Superior temporal gyrus (tissue), 1 donor: ENCODE measurements around the gene SSBP2.
"Not testable (repeated sequence)": the region's sequence is repeated elsewhere in the genome, so short reads cannot be mapped to it uniquely, and the experiment has no call there.

ENCODE experiments used
- DNase-seq: peaks from one replicate; pipeline ENCODE4 v3.0.0-alpha.2; 2016; ENCODE audit errors: extremely low spot score

The SSBP2 gene

DNA sequence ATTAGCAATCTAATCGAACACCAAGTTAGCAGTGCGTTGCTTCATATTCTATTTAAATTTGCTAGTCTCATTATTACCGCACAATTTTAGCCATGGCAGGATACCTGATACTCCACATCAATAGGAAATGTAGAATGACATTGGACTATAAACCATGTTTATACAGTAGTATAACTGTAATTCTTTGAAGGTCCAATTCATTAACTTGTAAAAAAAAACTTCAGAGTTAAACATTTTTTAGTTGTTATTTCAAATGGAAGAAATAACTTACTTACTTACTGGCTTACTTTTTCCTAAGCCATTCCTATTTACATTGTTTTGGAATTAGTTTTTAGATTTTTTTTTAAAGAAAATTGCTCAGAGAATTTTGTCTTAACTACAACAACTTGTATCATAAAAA, 321.5 kb downstream of the SSBP2 start:
- DNase-seq = no peak

DNA sequence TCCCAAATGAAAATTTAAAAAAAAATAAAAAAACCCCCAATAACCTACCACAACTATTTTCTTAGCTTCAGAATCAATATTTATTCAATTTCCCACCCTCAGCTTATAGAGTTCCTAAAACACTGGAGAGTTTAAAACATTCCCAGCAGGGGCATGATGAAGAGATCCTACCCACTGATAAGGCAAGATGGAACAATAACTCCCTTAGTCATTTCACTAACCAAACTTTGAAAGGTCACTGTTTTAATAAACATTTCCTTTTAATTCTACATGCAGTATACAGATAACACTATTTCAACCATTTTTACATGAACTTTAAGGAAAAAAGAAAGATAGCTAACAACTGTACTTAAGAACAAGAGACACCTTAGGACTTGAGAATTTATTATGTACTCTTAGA, 322.0 kb downstream of the SSBP2 start:
- DNase-seq = no peak

DNA sequence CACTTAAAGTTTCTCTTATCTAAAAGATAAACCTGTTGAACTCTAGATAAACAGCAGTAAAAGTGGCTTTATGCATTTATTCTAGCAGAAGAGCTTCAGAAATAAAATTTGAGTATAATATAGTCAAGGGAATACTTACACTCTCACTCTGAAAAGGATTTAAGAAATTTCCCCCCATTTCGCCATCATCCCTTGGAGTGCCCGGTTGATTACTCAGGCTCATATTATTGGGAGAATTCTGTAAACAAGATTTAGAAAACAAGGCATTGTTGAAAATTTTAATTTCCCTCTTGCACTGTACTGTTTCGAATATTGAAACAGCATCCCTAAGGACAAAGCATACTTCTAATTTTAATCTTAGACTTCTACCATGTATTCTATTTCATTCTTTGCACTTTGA, 322.5 kb downstream of the SSBP2 start:
- DNase-seq = no peak

DNA sequence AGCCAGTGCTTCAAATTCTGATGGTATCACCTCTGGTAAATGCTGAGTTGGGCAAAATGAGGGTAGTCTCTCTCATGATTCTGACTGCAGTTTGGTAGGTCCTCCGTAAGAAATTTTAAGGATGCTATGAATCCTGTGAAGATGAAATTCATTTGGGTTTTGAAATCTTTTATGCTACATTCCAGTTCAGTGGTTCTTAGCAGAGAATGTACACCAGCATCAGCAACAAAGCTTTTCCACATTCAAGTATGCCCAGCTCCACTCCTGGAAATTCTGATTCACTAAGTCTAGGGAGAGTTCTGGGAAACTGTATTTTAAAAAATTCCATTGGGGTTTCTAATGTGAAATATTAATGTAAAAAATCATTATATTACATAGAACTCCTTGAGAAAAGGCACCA, 323.3 kb downstream of the SSBP2 start:
- no peak for DNase-seq

DNA sequence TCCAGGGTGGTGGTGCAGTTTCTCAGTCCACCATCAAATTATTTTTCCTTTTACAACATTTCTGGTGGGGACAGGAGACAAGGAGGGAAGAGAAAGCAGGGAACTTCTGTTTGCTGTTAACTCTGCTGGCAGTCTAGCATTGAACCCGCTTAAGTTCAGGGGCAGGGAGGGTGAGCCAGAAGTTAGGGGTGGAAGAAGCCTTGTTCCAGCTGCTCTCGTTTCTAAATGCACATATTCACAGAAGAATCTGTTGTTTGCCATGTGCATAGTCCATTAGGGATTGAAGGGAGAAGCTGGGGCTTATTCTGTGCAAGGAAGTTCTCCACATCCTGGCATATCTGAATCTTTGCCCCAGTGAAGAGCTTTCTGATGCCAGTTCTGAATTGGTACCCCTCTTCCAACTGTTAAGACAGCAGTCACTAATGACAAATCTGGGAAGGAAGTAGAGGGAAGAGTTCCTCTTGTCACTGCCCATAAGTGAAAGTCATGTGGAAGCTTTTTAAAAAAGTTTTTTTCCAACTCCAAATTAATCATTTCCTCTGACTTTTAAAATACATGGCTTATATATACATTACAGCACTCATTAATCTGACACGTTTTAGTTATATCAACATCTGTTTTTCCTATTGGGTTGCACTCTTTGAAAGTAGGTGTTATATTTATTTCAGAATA, 324.4 kb downstream of the SSBP2 start:
- peak; percentile 33 for DNase-seq

DNA sequence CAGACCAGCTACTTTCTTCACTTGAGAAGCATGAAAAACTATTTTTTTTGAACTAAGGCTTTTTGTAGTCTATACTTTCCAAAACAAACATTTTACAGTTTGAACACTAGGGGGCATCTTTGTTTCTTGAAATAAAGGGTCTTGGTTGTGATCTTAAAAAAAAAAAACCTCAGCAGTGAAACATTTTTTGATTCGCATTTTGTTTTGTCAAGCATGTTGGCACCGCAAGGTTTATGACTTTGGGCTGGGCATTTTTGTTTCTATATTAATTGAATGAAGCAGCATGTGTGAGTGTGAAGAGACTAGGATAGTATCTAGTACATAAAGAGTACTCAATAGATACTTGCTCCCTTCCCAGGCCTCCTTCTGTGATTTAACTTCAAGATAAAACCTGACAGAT, 325.3 kb downstream of the SSBP2 start:
- peak; percentile 88 for DNase-seq

DNA sequence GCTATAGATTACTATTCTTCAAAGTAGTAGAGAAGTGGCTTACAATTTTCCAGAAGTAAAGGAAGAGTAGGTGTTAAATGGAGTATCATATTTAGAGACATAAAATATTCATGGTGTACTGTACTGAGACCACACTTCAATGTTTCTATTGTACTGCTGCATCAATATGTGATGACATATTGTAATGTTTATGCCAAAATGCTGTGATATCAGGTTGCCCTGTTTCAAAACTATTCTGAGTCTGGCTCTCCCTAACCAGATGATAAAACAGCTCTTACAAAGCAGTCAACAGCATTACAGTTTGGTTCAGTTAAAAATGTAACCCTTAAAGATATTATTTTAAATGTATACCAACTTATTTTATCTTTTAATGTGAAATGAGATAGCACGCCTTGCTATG, 326.2 kb downstream of the SSBP2 start:
- no peak for DNase-seq

DNA sequence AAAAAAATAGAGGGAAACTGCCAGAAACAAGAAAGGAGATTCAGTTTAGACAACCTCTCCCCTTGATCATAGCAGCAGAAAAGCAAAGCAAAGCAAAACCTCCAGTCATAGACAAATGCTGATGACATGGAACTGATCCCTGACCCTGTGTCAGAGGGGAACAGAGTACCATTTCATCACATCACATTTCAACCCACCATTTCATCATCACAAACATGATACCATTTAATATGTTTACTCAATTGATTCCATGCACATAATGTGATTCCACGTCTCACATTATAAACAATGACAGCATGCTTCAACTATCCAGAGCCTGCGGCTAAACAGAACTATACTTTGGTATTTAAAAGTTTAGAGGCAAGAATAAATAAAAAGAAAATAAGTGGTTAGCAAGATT, 328.2 kb downstream of the SSBP2 start:
- no peak for DNase-seq

DNA sequence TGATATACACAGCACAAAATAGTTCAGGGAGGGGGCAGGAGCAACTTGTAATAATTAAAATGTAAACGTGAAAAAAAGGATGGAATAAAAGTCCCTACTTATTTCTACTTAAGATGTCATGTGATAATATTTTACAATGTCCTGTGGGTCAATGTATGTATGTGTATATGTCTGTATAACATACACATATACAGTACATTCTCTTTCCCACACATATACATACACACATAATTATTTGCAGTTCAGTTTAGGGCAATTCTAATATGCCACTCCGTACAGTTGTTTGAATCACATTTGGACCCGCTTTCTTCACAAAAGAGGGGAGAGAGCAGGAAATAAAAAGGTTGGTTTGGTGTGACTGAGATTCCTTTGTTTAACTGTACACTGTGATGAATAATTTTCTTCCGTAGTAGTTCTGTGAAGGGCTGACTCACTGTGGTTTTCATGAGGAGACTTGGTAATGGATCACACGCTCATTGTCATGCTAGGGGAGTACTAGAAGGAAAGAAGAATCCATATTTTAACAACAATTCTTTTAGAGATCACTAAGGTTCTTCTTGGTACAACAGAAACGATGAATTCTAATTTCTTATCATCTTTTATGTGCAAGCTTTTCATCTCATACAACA, 330.7 kb downstream of the SSBP2 start:
- DNase-seq = peak; percentile 58

DNA sequence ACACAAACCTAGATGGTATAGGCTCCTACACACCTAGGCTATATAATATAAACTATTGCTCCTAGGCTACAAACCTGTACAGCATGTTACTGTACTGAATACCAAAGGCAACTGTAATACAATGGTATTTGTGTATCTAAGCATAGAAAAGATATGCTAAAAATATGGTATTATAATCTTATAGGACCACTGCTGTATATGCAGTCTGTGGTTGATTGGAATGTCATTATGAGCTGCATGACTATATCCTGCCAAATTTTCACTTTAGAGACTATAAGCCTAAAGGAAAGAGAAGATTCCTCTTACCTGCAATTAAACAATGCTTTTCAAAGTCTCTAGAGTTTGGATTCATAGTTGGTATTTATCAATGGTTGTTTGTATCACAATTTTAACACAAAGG, 332.3 kb downstream of the SSBP2 start:
- no peak for DNase-seq

DNA sequence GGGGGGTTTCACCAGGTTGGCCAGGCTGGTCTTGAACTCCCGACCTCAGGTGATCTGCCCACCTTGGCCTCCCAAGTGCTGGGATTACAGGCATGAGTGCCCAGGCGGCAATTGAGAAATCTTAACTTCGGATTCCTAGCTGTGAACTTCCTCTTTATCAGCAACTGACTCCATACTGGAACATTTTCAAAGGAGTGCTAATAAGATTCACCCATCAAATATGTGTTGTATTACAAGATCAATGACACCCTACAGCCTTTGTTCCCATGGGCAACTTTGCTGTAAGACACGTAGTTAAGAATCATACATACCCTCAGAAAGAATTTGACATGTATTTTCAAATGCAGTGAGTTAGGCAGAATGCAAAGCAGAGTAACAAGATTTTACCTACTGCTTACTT, 333.8 kb downstream of the SSBP2 start:
- DNase-seq = no peak

DNA sequence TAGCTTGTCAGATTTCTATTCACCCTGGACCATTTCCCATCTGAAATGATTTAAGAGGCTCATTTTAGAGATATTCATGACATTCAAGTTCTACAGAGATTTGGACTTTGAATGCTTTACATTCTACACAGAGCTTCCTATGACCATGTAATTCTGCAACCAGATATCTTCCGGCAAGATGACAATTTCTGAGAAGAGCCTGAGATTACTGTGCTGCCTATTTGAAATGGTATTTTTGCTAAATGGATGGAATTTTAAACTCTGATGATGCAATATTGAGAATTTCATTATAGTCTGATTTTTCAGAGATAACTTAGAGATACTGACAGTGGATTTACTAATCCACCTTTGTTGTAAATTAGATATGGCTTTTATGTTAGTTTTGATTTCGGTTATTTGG, 341.0 kb downstream of the SSBP2 start:
- no peak for DNase-seq

DNA sequence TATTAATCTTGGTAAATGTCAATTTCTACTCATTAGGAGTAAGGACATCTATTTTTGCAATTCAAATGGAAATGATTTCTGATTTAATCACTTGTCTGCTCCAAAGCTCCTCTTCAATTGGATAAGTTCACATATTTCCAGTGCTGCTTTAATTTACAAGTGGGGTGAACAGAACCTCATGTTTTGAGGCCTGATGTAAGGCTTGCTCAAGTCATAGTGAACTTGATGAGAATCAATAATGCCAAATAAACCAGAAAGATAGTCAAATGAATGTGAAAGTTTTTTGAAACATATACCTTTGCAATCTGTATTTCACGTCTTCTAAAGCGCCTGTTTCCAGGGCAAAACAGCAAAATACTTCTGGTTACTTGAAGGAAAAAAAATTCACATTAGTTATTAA, 341.5 kb downstream of the SSBP2 start:
- DNase-seq = no peak

DNA sequence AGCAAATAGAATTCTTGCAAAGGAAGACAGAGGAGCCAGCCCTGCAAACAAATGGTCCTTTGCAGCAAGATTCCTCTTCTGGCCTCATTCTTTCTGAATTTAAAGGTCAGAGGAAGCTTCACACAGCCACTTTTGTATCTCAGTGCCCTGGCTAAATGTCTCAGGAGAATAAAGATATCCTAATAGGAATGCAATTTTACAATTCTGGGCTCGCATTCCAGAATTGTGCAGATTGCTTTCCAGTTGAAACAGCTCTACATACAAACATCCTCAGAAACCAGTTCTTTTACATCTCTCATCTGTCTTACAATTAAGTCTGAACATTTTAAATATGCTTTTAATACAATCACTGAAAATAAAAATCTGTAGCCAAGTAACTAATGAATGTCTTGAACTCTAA, 342.4 kb downstream of the SSBP2 start:
- no peak for DNase-seq

DNA sequence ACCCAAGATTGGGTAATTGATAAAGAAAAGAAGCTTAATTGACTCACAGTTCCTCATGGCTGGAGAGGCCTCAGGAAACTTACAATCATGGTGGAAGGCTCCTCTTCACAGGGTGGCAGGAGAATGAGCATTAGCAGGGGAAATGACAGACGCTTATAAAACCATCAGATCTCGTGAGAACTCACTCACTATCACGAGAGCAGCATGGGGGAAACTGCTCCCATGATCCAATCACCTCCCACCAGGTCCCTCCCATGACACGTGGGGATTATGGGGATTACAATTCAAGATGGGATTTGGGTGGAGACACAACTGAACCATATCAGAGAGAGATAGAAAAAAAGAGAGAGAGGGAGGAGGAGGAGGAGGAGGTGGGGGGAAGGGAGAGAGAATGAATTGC, 343.1 kb downstream of the SSBP2 start:
- DNase-seq = not testable (repeated sequence)

DNA sequence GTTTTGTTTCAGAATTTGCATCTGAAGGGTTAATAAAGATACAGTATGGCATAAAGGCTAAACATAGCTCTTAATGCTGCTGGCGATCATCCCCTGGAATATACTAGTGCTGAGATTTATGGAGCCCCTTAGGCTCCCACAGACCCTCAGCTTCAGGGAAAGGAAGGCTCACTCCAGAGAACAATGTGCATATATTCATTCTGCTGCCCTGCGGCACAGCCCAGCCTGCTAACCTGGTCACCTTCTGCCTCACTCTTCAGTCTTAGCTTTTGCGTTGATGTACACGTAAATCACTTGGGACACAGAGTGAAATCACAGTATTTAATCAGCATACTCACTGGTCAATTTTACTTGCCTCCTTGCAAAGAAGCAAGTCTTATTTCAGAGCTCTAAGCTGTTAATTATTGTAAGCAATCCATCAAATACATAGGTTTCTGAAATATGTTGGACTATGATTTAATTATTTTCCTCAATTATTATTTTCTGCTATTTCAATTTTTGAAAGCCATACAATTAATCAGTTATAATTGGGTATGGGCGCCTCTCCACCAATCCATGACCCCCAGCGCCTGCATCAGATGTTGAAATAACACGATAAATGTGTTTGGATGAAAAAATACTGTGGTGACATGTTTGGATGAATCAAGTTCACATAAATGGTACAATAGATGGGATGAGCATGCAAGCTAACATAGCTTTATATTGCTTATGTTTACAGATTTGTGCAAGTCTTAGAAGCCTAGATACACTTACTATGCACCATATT, 345.6 kb downstream of the SSBP2 start:
- DNase-seq = no peak

DNA sequence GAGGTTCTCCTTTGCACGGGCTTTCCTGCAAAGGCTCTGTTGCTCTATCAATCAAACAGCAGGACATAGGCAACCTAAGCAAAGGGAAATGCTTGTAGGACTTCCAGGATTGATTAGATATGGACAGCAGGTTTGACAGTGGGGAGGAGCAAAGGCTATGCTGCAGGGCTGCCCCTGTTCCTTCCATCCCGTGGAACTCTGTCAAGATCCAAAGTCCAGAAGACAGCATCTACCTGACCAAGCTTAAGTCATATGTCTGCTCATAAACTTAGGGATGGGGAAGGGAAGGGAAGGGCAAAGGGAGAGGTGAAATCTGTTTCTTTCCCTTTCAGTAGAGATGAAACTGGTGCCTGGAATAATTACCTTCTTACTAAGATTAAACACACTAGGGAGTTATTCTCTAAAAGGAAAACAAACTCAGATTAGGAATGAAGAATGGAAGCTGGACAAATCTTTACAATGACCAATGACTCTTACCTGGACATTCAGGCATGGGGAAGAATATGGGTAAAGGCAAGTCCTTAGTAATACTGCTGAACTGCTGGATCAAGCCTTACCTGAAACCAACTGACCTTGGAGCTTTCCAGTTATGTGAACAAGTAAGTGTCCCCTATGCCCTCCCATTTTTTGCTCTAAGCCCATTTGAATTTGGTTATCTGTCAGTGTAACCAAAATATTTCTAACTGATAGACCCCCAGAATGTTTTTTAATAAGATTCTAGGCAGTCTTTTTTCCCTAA, 348.5 kb downstream of the SSBP2 start:
- DNase-seq = no peak

DNA sequence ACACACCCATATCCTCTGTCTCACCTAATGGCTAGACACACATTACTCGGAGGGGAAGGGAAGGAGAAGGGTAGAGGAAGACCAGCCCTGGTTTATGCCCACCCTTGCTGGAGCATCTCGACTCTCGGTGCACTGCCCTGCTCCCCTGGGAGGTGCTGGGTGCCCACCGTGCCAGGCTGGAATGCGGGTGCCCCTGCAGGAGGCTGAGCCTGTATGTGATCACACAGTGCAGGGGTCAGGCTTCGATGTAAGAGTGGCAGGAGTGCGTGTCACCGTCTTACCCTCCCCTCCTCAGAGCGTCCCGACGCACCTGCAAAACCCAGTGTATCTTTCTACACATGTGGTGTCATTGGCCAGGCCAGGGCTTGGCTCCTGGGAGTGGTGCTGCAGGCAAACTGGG, 349.6 kb downstream of the SSBP2 start:
- no peak for DNase-seq

DNA sequence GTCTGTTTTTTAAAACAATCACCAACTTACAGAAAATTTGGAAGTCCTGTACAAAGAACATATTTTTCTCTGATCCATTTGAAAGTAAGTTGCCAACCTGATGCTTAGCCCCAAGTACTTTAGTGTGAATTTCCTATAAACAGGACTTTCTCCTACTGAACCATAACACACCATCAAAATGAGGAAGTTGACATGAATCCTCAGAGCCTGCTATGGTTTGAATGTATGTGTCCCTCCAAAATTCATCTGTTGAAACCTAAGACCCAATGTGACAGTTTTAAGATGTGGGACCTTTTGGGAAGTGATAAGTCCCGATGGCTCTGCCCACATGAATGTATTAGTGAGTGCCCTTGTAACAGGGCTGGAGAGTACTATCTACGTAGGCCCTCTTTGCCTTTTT, 350.5 kb downstream of the SSBP2 start:
- no peak for DNase-seq

DNA sequence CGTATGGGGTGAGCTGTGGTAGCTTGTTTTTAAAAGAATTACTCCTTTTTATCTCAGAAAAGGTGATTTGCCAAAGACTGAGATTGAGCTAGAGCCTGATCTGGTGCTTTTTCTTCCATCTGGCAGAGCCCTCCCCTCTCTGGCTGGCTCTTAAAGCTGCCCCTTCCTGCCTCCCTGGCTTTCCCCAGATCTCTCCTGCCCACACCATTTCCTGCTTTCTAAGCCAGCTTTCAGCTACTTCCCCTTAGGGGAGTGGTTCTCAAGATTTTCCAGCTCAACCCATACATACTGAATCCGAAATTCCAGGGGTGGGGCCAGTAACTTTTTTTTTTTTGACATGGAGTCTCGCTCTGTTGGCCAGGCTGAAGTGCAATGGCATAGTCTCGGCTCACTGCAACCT, 352.2 kb downstream of the SSBP2 start:
- no peak for DNase-seq

DNA sequence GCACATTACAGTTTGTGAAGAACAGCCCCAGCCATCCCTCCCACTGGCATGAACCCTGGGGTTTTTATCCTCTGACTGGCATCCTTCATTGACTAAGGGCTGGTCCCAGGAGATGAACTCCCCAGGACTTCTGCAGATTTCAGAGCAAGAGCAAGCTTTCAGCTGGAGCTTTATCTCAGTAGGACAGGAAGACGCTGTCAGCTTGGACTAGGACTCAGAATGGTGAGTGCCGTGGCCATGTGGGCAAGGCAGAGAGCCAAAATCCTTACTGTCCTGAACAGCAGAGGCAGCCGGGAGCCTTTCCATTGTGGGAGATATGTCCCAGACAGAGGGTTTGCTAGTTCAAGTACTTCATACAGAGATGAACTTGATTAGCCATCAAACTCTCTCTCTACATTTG, 353.7 kb downstream of the SSBP2 start:
- DNase-seq = no peak

DNA sequence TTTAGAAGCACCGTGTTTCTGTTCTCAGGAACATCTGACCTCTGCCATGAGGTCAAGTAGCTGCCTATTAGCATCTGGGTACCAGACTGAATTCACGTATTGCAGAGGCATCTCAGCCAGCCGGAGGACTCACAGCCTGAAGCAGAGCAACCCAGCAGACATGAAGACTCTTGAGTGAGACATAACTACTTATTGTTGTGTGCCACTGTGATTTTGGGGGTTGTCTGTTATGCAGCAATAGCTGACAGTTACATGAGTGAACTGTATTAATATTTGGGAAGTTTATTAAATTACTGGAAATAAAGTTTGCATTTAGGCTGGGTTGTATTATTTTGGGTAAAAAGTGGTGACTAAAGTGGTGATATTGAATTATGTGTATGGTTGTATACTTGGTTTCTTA, 355.6 kb downstream of the SSBP2 start:
- DNase-seq = no peak
